ENCODE data around the gene TRIM39.
"Not testable (repeated sequence)": the region's sequence is repeated elsewhere in the genome, so short reads cannot be mapped to it uniquely, and the experiment has no call there.

TRIM39 gene

GRCh38 chr6:30345852-30346251 is 19.1 kb downstream of the TRIM39 start:
- H3K9me3 Mint-ChIP-seq, result no peaks in the 10 kb centered on the region
- H3K27ac Mint-ChIP-seq, result peak overlapping the region; percentile 82
- peak overlapping the region; percentile 90 for H3K4me3 Mint-ChIP-seq
- peaks cover 47% of the 10 kb centered on the region for H3K4me1 Mint-ChIP-seq
- peaks cover 9% of the 10 kb centered on the region for H3K36me3 Mint-ChIP-seq
- no peaks in the 10 kb centered on the region for H3K27me3 Mint-ChIP-seq

- no peaks in the 10 kb centered on the region for H3K9me3 Mint-ChIP-seq
- H3K4me1 Mint-ChIP-seq, result peaks cover 47% of the 10 kb centered on the region
- no peak overlapping the region for H3K27ac Mint-ChIP-seq
- H3K4me3 Mint-ChIP-seq, result no peak overlapping the region
- H3K36me3 Mint-ChIP-seq, result peaks cover 5% of the 10 kb centered on the region
- H3K27me3 Mint-ChIP-seq, result peaks cover 3% of the 10 kb centered on the region
These were observed 22.2 kb downstream of the TRIM39 start for GRCh38 chr6:30348957-30349356.

- no peak overlapping the region for H3K27ac Mint-ChIP-seq
- H3K9me3 Mint-ChIP-seq, result no peaks in the 10 kb centered on the region
- peaks cover 41% of the 10 kb centered on the region for H3K4me1 Mint-ChIP-seq
- peaks cover 3% of the 10 kb centered on the region for H3K27me3 Mint-ChIP-seq
- peaks cover 5% of the 10 kb centered on the region for H3K36me3 Mint-ChIP-seq
- no peak overlapping the region for H3K4me3 Mint-ChIP-seq
These were observed 22.9 kb downstream of the TRIM39 start for GRCh38 chr6:30349421-30350177.

GRCh38 chr6:30350524-30350923 is 23.8 kb downstream of the TRIM39 start:
- Mint-ChIP-seq H3K9me3 (no peaks in the 10 kb centered on the region), H3K4me1 (peaks cover 35% of the 10 kb centered on the region), H3K36me3 (peaks cover 5% of the 10 kb centered on the region), H3K27ac (no peak overlapping the region), H3K27me3 (peaks cover 3% of the 10 kb centered on the region), H3K4me3 (no peak overlapping the region)

- Mint-ChIP-seq H3K4me3 (no peak overlapping the region), H3K4me1 (peaks cover 25% of the 10 kb centered on the region), H3K27me3 (peaks cover 6% of the 10 kb centered on the region), H3K9me3 (no peaks in the 10 kb centered on the region), H3K36me3 (peaks cover 2% of the 10 kb centered on the region), H3K27ac (no peak overlapping the region)
These were observed 25.8 kb downstream of the TRIM39 start for GRCh38 chr6:30352550-30352949.

GRCh38 chr6:30355281-30355680 is 28.6 kb downstream of the TRIM39 start:
- Mint-ChIP-seq H3K27me3 (peaks cover 24% of the 10 kb centered on the region), H3K4me1 (peaks cover 10% of the 10 kb centered on the region)

GRCh38 chr6:30356536-30356935 is 29.8 kb downstream of the TRIM39 start:
- Mint-ChIP-seq H3K9me3 (no peaks in the 10 kb centered on the region), H3K4me3 (no peak overlapping the region), H3K4me1 (peaks cover 6% of the 10 kb centered on the region), H3K27me3 (peaks cover 32% of the 10 kb centered on the region), H3K36me3 (no peaks in the 10 kb centered on the region), H3K27ac (no peak overlapping the region)

More at GRCh38 chr6:30355281-30355680, 28.6 kb downstream of the TRIM39 start:
- Mint-ChIP-seq H3K36me3 (no peaks in the 10 kb centered on the region), H3K27ac (no peak overlapping the region), H3K9me3 (no peaks in the 10 kb centered on the region), H3K4me3 (no peak overlapping the region)

GRCh38 chr6:30357678-30358540 is 31.2 kb downstream of the TRIM39 start:
- Mint-ChIP-seq H3K4me1 (peaks cover 6% of the 10 kb centered on the region), H3K27ac (no peak overlapping the region), H3K4me3 (peak overlapping the region; percentile 88), H3K27me3 (peaks cover 40% of the 10 kb centered on the region), H3K9me3 (no peaks in the 10 kb centered on the region), H3K36me3 (peaks cover 1% of the 10 kb centered on the region)

- H3K36me3 Mint-ChIP-seq, result peaks cover 1% of the 10 kb centered on the region
- H3K27ac Mint-ChIP-seq, result no peak overlapping the region
- no peaks in the 10 kb centered on the region for H3K9me3 Mint-ChIP-seq
- peaks cover 6% of the 10 kb centered on the region for H3K4me1 Mint-ChIP-seq
- H3K27me3 Mint-ChIP-seq, result peaks cover 40% of the 10 kb centered on the region
- no peak overlapping the region for H3K4me3 Mint-ChIP-seq
These were observed 32.5 kb downstream of the TRIM39 start for GRCh38 chr6:30359276-30359675.

- H3K9me3 Mint-ChIP-seq, result no peaks in the 10 kb centered on the region
- H3K27me3 Mint-ChIP-seq, result peaks cover 40% of the 10 kb centered on the region
These were observed 33.4 kb downstream of the TRIM39 start for GRCh38 chr6:30360139-30360538.

GRCh38 chr6:30361661-30362060 is 34.9 kb downstream of the TRIM39 start:
- no peaks in the 10 kb centered on the region for H3K9me3 Mint-ChIP-seq
- peaks cover 6% of the 10 kb centered on the region for H3K4me1 Mint-ChIP-seq
- peaks cover 46% of the 10 kb centered on the region for H3K27me3 Mint-ChIP-seq

More at GRCh38 chr6:30360139-30360538, 33.4 kb downstream of the TRIM39 start:
- H3K4me1 Mint-ChIP-seq, result peaks cover 6% of the 10 kb centered on the region
- no peak overlapping the region for H3K4me3 Mint-ChIP-seq
- H3K36me3 Mint-ChIP-seq, result peaks cover 1% of the 10 kb centered on the region
- no peak overlapping the region for H3K27ac Mint-ChIP-seq

GRCh38 chr6:30363459-30363858 is 36.7 kb downstream of the TRIM39 start:
- no peaks in the 10 kb centered on the region for H3K4me1 Mint-ChIP-seq
- H3K9me3 Mint-ChIP-seq, result no peaks in the 10 kb centered on the region
- peaks cover 41% of the 10 kb centered on the region for H3K27me3 Mint-ChIP-seq
- H3K4me3 Mint-ChIP-seq, result no peak overlapping the region
- no peak overlapping the region for H3K27ac Mint-ChIP-seq
- peaks cover 1% of the 10 kb centered on the region for H3K36me3 Mint-ChIP-seq

More at GRCh38 chr6:30361661-30362060, 34.9 kb downstream of the TRIM39 start:
- peaks cover 1% of the 10 kb centered on the region for H3K36me3 Mint-ChIP-seq
- no peak overlapping the region for H3K4me3 Mint-ChIP-seq
- H3K27ac Mint-ChIP-seq, result no peak overlapping the region

- Mint-ChIP-seq H3K4me1 (no peaks in the 10 kb centered on the region), H3K4me3 (no peak overlapping the region), H3K27me3 (peaks cover 35% of the 10 kb centered on the region), H3K36me3 (peaks cover 1% of the 10 kb centered on the region), H3K27ac (no peak overlapping the region), H3K9me3 (no peaks in the 10 kb centered on the region)
These were observed 37.9 kb downstream of the TRIM39 start for GRCh38 chr6:30364591-30364990.

- H3K4me1 Mint-ChIP-seq, H3K4me3 Mint-ChIP-seq, H3K36me3 Mint-ChIP-seq, H3K9me3 Mint-ChIP-seq, H3K27ac Mint-ChIP-seq, H3K27me3 Mint-ChIP-seq: not testable (repeated sequence)
These were observed 42.6 kb downstream of the TRIM39 start for GRCh38 chr6:30369280-30369679.

- Mint-ChIP-seq H3K4me3 (no peak overlapping the region), H3K9me3 (no peaks in the 10 kb centered on the region), H3K27me3 (peaks cover 30% of the 10 kb centered on the region), H3K27ac (no peak overlapping the region), H3K4me1 (no peaks in the 10 kb centered on the region), H3K36me3 (no peaks in the 10 kb centered on the region)
These were observed 51.7 kb downstream of the TRIM39 start for GRCh38 chr6:30378290-30378937.
